Dermis microvascular lymphatic vessel endothelial cell (primary cell): ENCODE measurements around the gene ODF2. TPM values are rescaled to one million over a fixed set of nuclear protein-coding genes. Genes with fewer than 3 reads are reported as not detected.
"Not testable (repeated sequence)": the region's sequence is repeated elsewhere in the genome, so short reads cannot be mapped to it uniquely, and the experiment has no call there.

Source experiments
- DNase-seq, 2 donors: peaks; one replicate each; pipeline versions ENCODE4 v3.0.0 to v3.0.0-alpha.2; 2010; ENCODE audit warnings: low read depth in 2 of 2
- total RNA-seq: library from RNA; depleted of rRNA; stranded (reverse); fragments of >200 nt; gene quantifications from 2 replicates; pipeline ENCODE4 v1.2.1, GENCODE V29; 2014

ODF2 gene
- total RNA-seq: 23.4 and 24.8 TPM in 2 replicates

GRCh38 chr9:128455849-128456612, at the start of gene ODF2:
Gene ODF2 (plus strand): TSS chr9:128456006. CDS start chr9:128456092, 86 bp downstream.
- DNase-seq: peak; percentile 84 to 96

DNA sequence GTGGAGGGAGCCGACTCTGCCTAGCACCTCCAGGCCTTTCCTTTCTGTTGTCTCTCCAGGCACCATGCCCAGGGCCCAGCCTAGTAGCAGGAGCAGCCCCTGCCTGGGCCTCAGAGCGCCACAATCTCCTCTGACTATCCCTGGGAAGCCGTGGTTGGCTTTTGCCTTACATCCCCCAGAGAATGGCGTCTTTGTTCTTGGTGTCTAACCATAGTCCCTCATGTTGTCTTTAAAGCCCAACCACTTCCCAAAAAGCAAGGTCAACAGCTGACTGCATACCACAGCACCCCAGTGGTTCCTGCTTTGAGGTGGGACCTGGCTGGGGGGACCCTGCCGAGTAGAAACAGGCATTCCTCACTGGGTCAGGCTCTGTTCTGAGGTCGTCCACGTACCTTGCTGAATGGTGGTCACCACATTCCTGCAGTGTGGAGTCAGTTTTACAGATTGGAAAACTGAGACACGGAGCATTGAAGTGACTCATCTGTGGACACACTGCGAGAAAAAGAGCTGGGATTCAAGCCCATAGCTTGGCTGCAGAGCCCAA, 48.9 kb upstream of the ODF2 start:
- no peak for DNase-seq

DNA sequence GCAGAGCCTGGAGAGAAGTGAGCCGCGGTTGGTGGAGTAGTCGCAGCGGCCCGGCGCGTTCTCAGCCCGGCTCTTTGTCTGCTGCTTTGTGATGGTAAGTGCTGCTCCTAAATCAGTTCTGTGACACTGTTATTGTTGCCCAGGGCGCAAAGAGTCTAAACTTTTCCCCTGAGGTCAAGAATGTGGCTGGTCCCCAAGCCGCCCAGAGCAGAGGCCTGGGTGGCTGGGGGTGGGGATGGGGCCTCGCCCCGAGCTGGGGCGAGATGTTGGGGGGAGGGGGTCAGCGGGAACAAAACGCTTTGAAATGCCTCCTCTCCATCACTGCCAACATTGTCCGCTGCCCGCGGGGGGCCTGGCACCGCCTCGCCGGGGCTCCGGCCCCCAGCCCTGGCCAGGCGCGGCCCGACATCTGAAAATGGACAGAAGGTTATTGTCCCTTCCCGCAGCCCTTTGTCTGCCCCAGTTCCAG, 46.8 kb upstream of the ODF2 start:
- no peak for DNase-seq

DNA sequence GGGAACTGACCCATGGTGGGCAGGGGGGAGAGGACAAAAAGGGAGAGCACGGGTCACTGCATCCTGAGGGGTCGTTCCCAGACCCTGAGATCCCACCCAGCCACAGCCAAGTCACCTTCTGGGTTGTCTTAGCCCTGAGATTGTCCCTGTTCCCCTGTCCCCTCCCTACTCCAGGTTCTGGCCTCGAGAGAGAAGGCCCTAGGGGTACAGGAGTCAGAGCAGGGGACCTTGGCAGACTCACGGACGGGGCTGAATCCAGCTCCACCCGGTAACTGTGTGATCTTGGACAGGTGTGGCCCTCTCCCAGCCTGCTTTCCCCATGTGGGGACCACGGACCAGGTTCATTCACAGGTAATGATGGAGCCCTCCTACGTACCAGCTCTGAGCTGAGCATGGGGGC, 46.4 kb upstream of the ODF2 start:
- no peak for DNase-seq

DNA sequence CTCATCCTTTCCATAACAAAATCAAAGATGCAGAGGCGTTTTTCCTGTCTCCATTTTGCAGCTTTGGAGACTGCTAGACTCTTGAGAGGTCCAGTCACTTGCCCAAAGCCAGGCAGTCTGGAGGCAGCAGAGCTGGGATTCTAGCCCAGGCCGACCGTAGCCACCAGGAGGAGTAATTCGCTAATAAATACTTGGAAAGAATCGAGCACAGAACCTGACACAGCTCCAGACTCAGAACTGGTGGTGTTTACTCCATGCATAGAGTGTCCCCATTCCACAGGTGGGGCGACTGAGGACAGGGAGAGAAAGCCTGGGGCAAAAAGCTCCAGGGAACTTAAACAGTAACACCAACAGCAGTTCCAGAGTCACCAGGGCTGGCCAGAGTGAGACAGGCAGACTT, 45.8 kb upstream of the ODF2 start:
- DNase-seq: peak in 1 of 2 donors; percentile 41

- DNase-seq: no peak
Measured at GRCh38 chr9:128411364-128412119, 44.3 kb upstream of the ODF2 start.

- DNase-seq: peak; percentile 24 to 52
Measured at GRCh38 chr9:128412120-128412790, 43.6 kb upstream of the ODF2 start.

- not testable (repeated sequence) for DNase-seq
Measured at GRCh38 chr9:128413728-128414127, 42.1 kb upstream of the ODF2 start.

DNA sequence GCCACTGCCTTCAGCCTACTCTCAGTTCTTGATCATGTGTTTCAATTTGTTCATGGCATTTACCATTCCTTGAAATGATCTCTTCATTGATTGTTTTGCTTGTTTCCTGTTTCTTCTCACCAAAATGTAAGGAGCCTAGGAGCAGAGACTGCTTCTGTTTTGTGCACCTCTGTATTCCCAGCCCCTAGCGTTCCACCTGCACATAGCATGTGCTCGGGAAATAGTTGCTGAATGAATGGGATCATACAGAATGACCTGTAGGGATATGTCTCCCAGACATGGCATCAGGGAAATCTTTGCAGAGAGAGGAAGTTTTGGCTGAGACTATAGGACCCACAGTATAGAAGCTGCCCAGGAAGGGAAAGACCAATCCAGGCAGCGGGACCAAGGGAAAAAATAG, 41.3 kb upstream of the ODF2 start:
- DNase-seq: no peak

DNA sequence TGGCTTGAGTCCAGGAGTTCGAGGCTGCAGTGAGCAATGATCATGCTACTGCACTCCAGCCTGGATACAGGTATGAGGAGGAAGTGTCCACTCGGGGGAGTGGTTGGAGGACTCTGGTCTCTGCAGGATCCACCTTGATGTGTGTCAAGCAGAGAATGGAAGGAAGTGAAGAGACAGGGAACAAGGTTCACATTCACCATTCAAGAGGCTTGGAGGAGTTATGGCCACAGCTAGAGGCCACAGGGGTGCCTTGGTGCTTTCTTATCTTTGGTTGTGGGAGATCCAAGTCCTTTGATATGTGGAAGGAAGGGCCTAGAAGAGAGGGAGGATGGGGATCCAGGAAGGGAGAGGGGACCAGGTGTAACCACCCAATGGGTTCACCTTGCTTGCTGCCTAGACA, 40.5 kb upstream of the ODF2 start:
- DNase-seq: no peak

DNA sequence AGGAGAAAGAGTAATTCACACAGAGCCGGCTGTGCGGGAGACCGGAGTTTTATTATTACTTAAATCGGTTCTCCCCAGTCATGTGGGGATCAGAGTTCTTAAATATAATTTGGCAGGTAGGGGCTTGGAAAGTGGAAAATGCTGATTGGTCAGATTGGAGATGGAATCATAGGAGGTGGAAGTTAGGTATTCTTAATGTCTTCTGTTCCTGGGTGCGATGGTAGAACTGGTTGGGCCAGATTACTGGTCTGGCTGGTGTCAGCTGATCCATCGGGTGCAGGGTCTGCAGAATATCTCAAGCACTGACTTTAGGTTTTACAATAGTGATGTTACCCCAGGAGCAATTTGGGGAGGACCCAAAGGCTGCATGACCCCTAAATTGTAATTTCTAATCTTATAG, 39.8 kb upstream of the ODF2 start:
- DNase-seq: no peak

GRCh38 chr9:128416432-128417019, 39.3 kb upstream of the ODF2 start:
- DNase-seq: no peak

GRCh38 chr9:128419061-128419925, 36.5 kb upstream of the ODF2 start:
- peak in 1 of 2 donors; percentile 21 for DNase-seq

- DNase-seq: peak in 1 of 2 donors; percentile 69
Measured at GRCh38 chr9:128420060-128420650, 35.7 kb upstream of the ODF2 start.

DNA sequence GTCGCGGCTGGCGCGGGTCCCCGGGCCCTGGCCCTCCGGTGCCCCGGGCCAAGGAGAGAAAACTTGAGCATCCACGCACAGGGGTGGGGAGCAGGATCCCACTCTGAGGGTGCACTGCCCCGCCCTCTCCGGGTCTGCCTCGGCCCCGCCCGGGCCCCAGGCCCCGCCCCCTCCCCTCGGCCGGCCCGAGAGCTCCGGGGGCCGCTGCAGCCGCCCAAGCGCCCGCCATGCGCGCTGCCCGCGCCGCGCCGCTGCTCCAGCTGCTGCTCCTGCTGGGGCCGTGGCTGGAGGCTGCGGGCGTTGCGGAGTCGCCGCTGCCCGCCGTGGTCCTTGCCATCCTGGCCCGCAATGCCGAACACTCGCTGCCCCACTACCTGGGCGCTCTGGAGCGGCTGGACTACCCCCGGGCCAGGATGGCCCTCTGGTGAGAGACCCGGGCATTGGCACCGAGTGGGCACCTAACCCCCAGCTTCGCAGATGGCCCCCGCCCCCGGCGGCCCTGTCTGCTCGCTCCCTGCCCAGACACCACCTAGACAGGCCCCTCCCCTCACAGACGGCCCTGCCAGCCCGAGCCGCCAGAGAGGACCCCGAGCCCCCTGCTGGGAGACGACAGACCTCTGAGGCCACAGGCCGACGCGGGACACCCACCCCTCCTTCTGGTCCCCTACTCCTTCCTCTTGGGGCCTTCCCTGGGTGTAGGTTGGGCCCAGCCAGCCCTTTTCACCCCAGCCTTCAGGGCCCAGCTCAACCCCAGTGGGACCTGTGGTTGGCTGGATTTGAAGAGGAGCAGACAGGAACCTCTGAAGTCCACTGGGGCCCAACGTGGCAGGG, 34.9 kb upstream of the ODF2 start, which contains the start of gene CERCAM:
Gene CERCAM (plus strand): TSS at position 207 of the 831 bp plus-strand sequence. CDS start 21 bp downstream, at position 228.
- DNase-seq: peak in 1 of 2 donors; percentile 58

DNA sequence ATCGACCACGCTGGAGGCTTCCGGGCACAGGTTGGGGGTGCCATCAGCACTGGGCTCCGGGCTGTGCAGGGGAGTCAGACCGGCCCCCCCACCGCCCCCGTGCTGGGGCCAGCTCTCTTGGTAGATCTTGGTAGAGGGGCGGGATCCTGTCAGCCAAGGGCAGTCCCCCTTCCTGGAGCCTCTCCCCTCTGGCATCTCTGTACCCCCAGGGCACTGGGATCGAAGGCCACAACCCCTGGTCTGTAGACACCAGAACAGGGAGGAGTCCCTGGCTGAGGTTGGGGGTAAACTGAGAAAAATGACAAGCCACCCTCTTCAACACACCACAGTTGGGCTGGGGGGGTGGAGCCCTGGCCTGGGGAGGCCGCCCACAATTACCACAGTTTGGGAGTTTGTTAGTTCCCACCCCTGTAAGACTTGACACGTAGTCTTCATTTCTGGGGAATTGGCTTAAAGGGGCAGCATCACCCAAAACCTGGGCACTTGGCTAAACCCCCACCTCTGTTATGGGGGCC, 34.3 kb upstream of the ODF2 start:
- DNase-seq: no peak

GRCh38 chr9:128422022-128422782, 33.6 kb upstream of the ODF2 start:
- DNase-seq: not testable (repeated sequence)

- DNase-seq: no peak
Measured at GRCh38 chr9:128422783-128423150, 33.0 kb upstream of the ODF2 start.
